WTC11 (cell line): Measurements from ENCODE around the gene NOP14. TPM values are rescaled to one million over a fixed set of nuclear protein-coding genes. Genes with fewer than 3 reads are reported as not detected.

Experiments used
- ATAC-seq: fragments of 200-7000 bp; cut with Tn5 transposase; 2 replicates; pipeline ENCODE4 v1.10.0; 2021; ENCODE audit warnings: mild to moderate bottlenecking, moderate library complexity
- CTCF ChIA-PET: fragments of 300-600 bp; sonication (Branson Sonifier 250); formaldehyde crosslinking; loops from one replicate; lab custom pipeline; 2021; ENCODE audit warnings: antibody characterized with exemption; lab: Charles Lee
- POLR2A ChIA-PET: fragments of 350-600 bp; sonication (Branson Sonifier 250); formaldehyde crosslinking; loops from one replicate; lab custom pipeline; 2021; ENCODE audit warnings: antibody characterized with exemption; lab: Charles Lee
- DNase-seq: peaks from one replicate; pipeline ENCODE4 v3.0.0; 2021; ENCODE audit warnings: low spot score
- H3K27ac Mint-ChIP-seq: 2 replicates; pipeline ENCODE4 v1.8.0; 2021; ENCODE audit warnings: mixed read lengths
- H3K27me3 Mint-ChIP-seq: 2 replicates; pipeline ENCODE4 v1.8.0; 2021; ENCODE audit warnings: low read depth, mild to moderate bottlenecking, moderate library complexity, mixed read lengths
- H3K36me3 Mint-ChIP-seq: 2 replicates; pipeline ENCODE4 v1.8.0; 2021; ENCODE audit warnings: mixed read lengths
- H3K4me1 Mint-ChIP-seq: 2 replicates; pipeline ENCODE4 v1.8.0; 2022; ENCODE audit warnings: mixed read lengths
- H3K4me3 Mint-ChIP-seq: 2 replicates; pipeline ENCODE4 v1.8.0; 2021; ENCODE audit warnings: mild to moderate bottlenecking, moderate library complexity, mixed read lengths
- H3K9me3 Mint-ChIP-seq: 2 replicates; pipeline ENCODE4 v1.8.0; 2021; ENCODE audit warnings: mixed read lengths
- CTCF ChIP-seq: fragments of 200-600 bp; IDR thresholded peaks from 2 replicates; pipeline ENCODE4 v1.8.0; 2022; ENCODE audit warnings: antibody characterized with exemption
- ERG ChIP-seq: fragments of 250-450 bp; sonication (Bioruptor Pico); IDR thresholded peaks from 2 replicates; pipeline ENCODE4 v1.8.0; 2021; ENCODE audit warnings: mild to moderate bottlenecking
- FOXP4 ChIP-seq: sonication (generic); formaldehyde crosslinking; IDR thresholded peaks from 2 replicates; pipeline ENCODE4 v1.8.0; 2022; ENCODE audit warnings: mild to moderate bottlenecking, missing genetic modification reagents
- IRF1 ChIP-seq: sonication (generic); formaldehyde crosslinking; IDR thresholded peaks from 2 replicates; pipeline ENCODE4 v1.8.0; 2023; ENCODE audit warnings: missing genetic modification reagents
- NFATC4 ChIP-seq: fragments of 250-450 bp; sonication (Bioruptor Pico); IDR thresholded peaks from 2 replicates; pipeline ENCODE4 v1.9.0; 2021; ENCODE audit warnings: mild to moderate bottlenecking
- NFYB ChIP-seq: sonication (generic); formaldehyde crosslinking; conservative IDR thresholded peaks from 2 replicates; pipeline ENCODE4 v1.8.0; 2022; ENCODE audit warnings: low read depth, missing genetic modification reagents
- NR1H2 ChIP-seq: sonication (generic); formaldehyde crosslinking; IDR thresholded peaks from 2 replicates; pipeline ENCODE4 v1.9.0; 2021; ENCODE audit warnings: mild to moderate bottlenecking, moderate library complexity, missing genetic modification reagents
- PRDM15 ChIP-seq: sonication (generic); formaldehyde crosslinking; IDR thresholded peaks from 2 replicates; pipeline ENCODE4 v1.8.0; 2022; ENCODE audit warnings: missing genetic modification reagents
- PRRX2 ChIP-seq: fragments of 250-450 bp; sonication (Bioruptor Pico); IDR thresholded peaks from 2 replicates; pipeline ENCODE4 v1.8.0; 2021; ENCODE audit warnings: mild to moderate bottlenecking
- STAT6 ChIP-seq: sonication (generic); formaldehyde crosslinking; conservative IDR thresholded peaks from 2 replicates; pipeline ENCODE4 v1.8.1; 2023; ENCODE audit warnings: mild to moderate bottlenecking, low read depth, missing genetic modification reagents, moderate library complexity
- TP53 ChIP-seq: sonication (generic); formaldehyde crosslinking; IDR thresholded peaks from 2 replicates; pipeline ENCODE4 v1.8.1; 2023; ENCODE audit warnings: mild to moderate bottlenecking, missing genetic modification reagents
- ZMAT4 ChIP-seq: fragments of 250-450 bp; sonication (Bioruptor Pico); IDR thresholded peaks from 2 replicates; pipeline ENCODE4 v1.9.0; 2021; ENCODE audit warnings: mild to moderate bottlenecking
- ZNF425 ChIP-seq: fragments of 250-450 bp; sonication (Bioruptor Pico); conservative IDR thresholded peaks from 2 replicates; pipeline ENCODE4 v1.9.0; 2021; ENCODE audit warnings: mild to moderate bottlenecking
- total RNA-seq: library from RNA; stranded (reverse); gene quantifications from 3 replicates; pipeline ENCODE4 v1.2.3, GENCODE V29; 2021

NOP14 gene
- total RNA-seq, 1 experiment from 2014 or later: 39.1 TPM

GRCh38 chr4:2954358-2955185, 8.6 kb downstream of the NOP14 start (continued):
- no peak for TF ChIP-seq FOXP4 (CRISPR knock-in tag)
- TF ChIP-seq CTCF: peak; percentile 89
- no peak for TF ChIP-seq ZNF425
- no peak for TF ChIP-seq ZMAT4 (CRISPR knock-in tag)

- no peak for DNase-seq
- TF ChIP-seq ERG: no peak
- no peak for TF ChIP-seq PRRX2 (CRISPR knock-in tag)
- TF ChIP-seq NR1H2 (CRISPR knock-in tag): no peak
- TF ChIP-seq NFYB (CRISPR knock-in tag): no peak
- TF ChIP-seq STAT6: no peak
- no peak for TF ChIP-seq TP53 (CRISPR knock-in tag)
- no peak for TF ChIP-seq NFATC4 (CRISPR knock-in tag)
- TF ChIP-seq PRDM15: no peak
- TF ChIP-seq IRF1 (CRISPR knock-in tag): no peak
- TF ChIP-seq, all 79 proteins: peak for 0
- CTCF ChIA-PET: interaction anchor here (1.2 to 1.6 kb wide), 6 partner anchors 10 to 222 kb away, joined by 3 to 11 read pairs (median 6); partner anchors contain the start of genes GRK4, NOP14 and TNIP2
- no peaks in the 10 kb centered on the region for H3K27me3 Mint-ChIP-seq
- H3K36me3 Mint-ChIP-seq: peaks cover 94% of the 10 kb centered on the region
- H3K9me3 Mint-ChIP-seq: peaks cover 29% of the 10 kb centered on the region
- H3K4me1 Mint-ChIP-seq: peaks cover 2% of the 10 kb centered on the region
- H3K27ac Mint-ChIP-seq: no peak overlapping the region
- POLR2A ChIA-PET: interaction anchor here (1.3 kb wide), 1 partner anchor 10 kb away, joined by 3 read pairs; no protein-coding TSS in a partner anchor
- ATAC-seq: no peak
- H3K4me3 Mint-ChIP-seq: no peak overlapping the region
Measured at GRCh38 chr4:2953496-2953895, 9.7 kb downstream of the NOP14 start.
